K562 (cell line): ENCODE data around the gene MECP2. TPM values are rescaled to one million over a fixed set of nuclear protein-coding genes. Genes with fewer than 3 reads are reported as not detected.

Experiments
- ADNP ChIP-seq: fragments of 200-800 bp; sonication (Bioruptor generic); IDR thresholded peaks from 2 replicates; pipeline ENCODE4 v1.6.1; 2016; ENCODE audit warnings: missing genetic modification characterization, missing compliant biosample characterization
- CBX5 ChIP-seq: IDR thresholded peaks from 2 replicates; pipeline ENCODE4 v1.6.1; 2014; ENCODE audit warnings: low read depth, borderline replicate concordance
- GTF2A2 ChIP-seq: IDR thresholded peaks from 2 replicates; pipeline ENCODE4 v1.6.1; 2016; ENCODE audit warnings: mild to moderate bottlenecking, missing genetic modification characterization, missing compliant biosample characterization
- HDAC8 ChIP-seq: fragments of 450-650 bp; IDR thresholded peaks from 2 replicates; pipeline ENCODE4 v1.6.1; 2016; ENCODE audit warnings: mild to moderate bottlenecking, missing genetic modification characterization, moderate library complexity, missing compliant biosample characterization
- HMG20B ChIP-seq: fragments of 250-450 bp; sonication (Bioruptor Pico); IDR thresholded peaks from 2 replicates; pipeline ENCODE4 v1.5.0; 2021; ENCODE audit warnings: mild to moderate bottlenecking
- IFI16 ChIP-seq: fragments of 250-450 bp; sonication (Bioruptor Pico); IDR thresholded peaks from 2 replicates; pipeline ENCODE4 v2.1.2; 2022; ENCODE audit warnings: mild to moderate bottlenecking, inconsistent platforms
- JUNB ChIP-seq: fragments of 450-650 bp; formaldehyde crosslinking; conservative IDR thresholded peaks from 2 replicates; pipeline ENCODE4 v1.4.0; 2020; ENCODE audit warnings: mild to moderate bottlenecking
- RBM39 ChIP-seq: fragments of 200-400 bp; formaldehyde crosslinking; optimal IDR thresholded peaks from 2 replicates; pipeline ENCODE3; 2018; ENCODE audit warnings: low read depth, low read length
- SAP30 ChIP-seq: fragments of 200-600 bp; sonication (generic); IDR thresholded peaks from 2 replicates; pipeline ENCODE4 v1.6.1; 2012; ENCODE audit warnings: borderline replicate concordance, low read depth, mild to moderate bottlenecking, moderate library complexity, low read length, control low read depth, inconsistent platforms; ENCODE audit not compliant: insufficient read depth, poor library complexity, severe bottlenecking
- SPI1 ChIP-seq: IDR thresholded peaks from 2 replicates; pipeline ENCODE4 v1.6.1; 2011; ENCODE audit warnings: low read depth, low read length, control low read depth, borderline replicate concordance
- ZNF184 ChIP-seq: sonication (generic); formaldehyde crosslinking; IDR thresholded peaks from 2 replicates; pipeline ENCODE4 v1.5.0; 2020; ENCODE audit warnings: missing genetic modification reagents
- ZNF24 ChIP-seq: fragments of 450-650 bp; IDR thresholded peaks from 2 replicates; pipeline ENCODE4 v1.6.1; 2016
- ZNF263 ChIP-seq: sonication (generic); formaldehyde crosslinking; IDR thresholded peaks from 2 replicates; pipeline ENCODE4 v1.8.0; 2022; ENCODE audit warnings: mild to moderate bottlenecking, missing genetic modification reagents, borderline replicate concordance
- ZNF354B ChIP-seq: fragments of 250-450 bp; sonication (Bioruptor Pico); IDR thresholded peaks from 2 replicates; pipeline ENCODE4 v1.4.0; 2020
- polyA plus RNA-seq, 8 experiments: library from polyadenylated mRNA; depleted of rRNA in 4 of 8; stranded (reverse) in 5 of 8; unstranded in 3 of 8; fragments of >200 nt; fragmentation: Nextera tagmentation in 2 of 8; fragmentation: Illumina TruSeq in 1 of 8; extraction: Ambion mirVana in 2 of 8; extraction: Trizol in 1 of 8; gene quantifications; 2 replicates each; pipeline versions ENCODE4 v1.2.1 to v1.2.3, GENCODE V29; 2011 to 2014; ENCODE audit warnings: inconsistent platforms in 1 of 8, missing spikeins in 1 of 8
- total RNA-seq, 7 experiments: library from RNA; depleted of rRNA in 6 of 7; stranded (reverse); fragments of >200 nt in 6 of 7; fragmentation: Illumina TruSeq in 2 of 7; extraction: Trizol in 2 of 7; gene quantifications; 2 replicates each; pipeline versions ENCODE4 v1.2.1 to v1.2.3, GENCODE V29; 2011 to 2021; ENCODE audit warnings: low replicate concordance in 1 of 7
- TF ChIP-seq, protein P1 (sequence below): fragments of 450-650 bp; formaldehyde crosslinking; IDR thresholded peaks from 2 replicates; pipeline ENCODE4 v1.4.0; 2020; ENCODE audit warnings: mild to moderate bottlenecking, moderate library complexity
- TF ChIP-seq, protein P2 (sequence below), 2 experiments: fragments of 450-650 bp; IDR thresholded peaks; 2 replicates each; pipeline ENCODE4 v1.6.1; 2016; ENCODE audit warnings: mild to moderate bottlenecking in 2 of 2, borderline replicate concordance in 1 of 2, low read depth in 1 of 2, moderate library complexity in 1 of 2

The MECP2 gene
- total and polyA plus RNA-seq, 9 of the 15 experiments (the other 6 are each of a cell fraction or from before 2014, with no cell fraction given) = 2.1 to 50.9 (median 30.5) TPM

GRCh38 chrX:154123241-154124219 is 26.0 kb upstream of the MECP2 start (continued):
- TF ChIP-seq, protein P1, sequence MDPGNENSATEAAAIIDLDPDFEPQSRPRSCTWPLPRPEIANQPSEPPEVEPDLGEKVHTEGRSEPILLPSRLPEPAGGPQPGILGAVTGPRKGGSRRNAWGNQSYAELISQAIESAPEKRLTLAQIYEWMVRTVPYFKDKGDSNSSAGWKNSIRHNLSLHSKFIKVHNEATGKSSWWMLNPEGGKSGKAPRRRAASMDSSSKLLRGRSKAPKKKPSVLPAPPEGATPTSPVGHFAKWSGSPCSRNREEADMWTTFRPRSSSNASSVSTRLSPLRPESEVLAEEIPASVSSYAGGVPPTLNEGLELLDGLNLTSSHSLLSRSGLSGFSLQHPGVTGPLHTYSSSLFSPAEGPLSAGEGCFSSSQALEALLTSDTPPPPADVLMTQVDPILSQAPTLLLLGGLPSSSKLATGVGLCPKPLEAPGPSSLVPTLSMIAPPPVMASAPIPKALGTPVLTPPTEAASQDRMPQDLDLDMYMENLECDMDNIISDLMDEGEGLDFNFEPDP = no peak
- TF ChIP-seq ZNF24 = peak; percentile 23; the same call in 1 of the 2 replicates
- no peak for TF ChIP-seq ZNF184 (CRISPR knock-in tag)
- TF ChIP-seq GTF2A2 (tag) = no peak
- TF ChIP-seq SAP30 = no peak
- no peak; the same call in 1 of the 2 replicates for TF ChIP-seq CBX5
- TF ChIP-seq ADNP (tag) = peak; percentile 54
- TF ChIP-seq HMG20B = no peak
- no peak for TF ChIP-seq RBM39
- no peak for TF ChIP-seq ZNF354B
- TF ChIP-seq IFI16 (CRISPR knock-in tag) = no peak
- TF ChIP-seq ZNF263 (CRISPR knock-in tag) = no peak
- no peak for TF ChIP-seq HDAC8 (tag)
- no peak for TF ChIP-seq JUNB (CRISPR knock-in tag)
- peak; percentile 40; the same call in 1 of the 2 replicates for TF ChIP-seq SPI1
- TF ChIP-seq, protein P2, sequence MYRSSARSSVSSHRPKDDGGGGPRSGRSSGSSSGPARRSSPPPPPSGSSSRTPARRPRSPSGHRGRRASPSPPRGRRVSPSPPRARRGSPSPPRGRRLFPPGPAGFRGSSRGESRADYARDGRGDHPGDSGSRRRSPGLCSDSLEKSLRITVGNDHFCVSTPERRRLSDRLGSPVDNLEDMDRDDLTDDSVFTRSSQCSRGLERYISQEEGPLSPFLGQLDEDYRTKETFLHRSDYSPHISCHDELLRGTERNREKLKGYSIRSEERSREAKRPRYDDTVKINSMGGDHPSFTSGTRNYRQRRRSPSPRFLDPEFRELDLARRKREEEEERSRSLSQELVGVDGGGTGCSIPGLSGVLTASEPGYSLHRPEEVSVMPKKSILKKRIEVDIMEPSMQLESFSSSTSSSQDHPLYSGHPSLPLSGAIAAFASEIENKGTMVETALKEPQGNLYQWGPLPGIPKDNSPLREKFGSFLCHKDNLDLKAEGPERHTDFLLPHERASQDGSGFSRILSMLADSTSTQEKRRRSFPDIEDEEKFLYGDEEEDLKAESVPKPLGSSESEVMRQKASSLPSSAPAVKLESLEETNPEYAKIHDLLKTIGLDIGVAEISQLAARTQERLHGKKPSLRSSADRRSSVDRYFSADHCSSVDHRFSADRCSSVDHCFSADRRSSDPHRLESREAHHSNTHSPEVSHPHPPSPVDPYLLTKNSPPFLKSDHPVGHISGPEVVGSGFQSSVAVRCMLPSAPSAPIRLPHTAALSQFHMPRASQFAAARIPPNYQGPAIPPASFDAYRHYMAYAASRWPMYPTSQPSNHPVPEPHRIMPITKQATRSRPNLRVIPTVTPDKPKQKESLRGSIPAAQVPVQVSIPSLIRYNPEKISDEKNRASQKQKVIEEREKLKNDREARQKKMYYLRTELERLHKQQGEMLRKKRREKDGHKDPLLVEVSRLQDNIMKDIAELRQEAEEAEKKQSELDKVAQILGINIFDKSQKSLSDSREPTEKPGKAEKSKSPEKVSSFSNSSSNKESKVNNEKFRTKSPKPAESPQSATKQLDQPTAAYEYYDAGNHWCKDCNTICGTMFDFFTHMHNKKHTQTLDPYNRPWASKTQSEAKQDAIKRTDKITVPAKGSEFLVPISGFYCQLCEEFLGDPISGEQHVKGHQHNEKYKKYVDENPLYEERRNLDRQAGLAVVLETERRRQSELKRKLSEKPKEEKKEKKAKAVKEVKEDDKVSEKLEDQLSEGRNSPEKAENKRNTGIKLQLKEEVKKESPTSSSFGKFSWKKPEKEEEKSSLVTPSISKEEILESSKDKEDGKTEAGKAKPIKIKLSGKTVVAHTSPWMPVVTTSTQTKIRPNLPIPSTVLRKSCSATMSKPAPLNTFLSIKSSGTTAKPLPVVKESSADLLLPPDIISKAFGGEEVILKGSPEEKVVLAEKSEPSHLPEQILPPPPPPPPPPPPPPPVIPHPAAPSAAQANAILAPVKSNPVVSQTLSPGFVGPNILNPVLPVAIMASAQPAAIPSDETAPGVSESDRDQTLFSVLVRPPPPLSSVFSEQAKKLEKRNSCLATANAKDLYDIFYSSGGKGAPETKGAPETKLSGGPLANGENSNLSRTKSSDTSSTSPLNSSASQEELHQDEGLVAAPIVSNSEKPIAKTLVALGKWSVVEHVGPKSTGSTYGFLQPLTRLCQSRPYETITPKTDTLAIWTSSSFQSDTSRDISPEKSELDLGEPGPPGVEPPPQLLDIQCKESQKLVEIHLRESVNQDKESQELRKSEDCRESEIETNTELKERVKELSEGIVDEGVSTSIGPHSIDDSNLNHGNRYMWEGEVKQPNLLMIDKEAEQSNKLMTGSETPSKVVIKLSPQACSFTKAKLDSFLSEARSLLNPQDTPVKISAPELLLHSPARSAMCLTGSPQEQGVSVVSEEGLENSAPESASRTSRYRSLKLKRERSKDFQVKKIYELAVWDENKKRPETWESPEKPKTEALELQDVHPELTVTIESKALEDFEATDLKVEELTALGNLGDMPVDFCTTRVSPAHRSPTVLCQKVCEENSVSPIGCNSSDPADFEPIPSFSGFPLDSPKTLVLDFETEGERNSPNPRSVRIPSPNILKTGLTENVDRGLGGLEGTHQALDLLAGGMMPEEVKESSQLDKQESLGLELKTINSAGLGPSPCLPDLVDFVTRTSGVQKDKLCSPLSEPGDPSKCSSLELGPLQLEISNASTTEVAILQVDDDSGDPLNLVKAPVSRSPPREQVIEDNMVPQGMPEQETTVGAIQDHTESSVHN (IDR thresholded peaks at IDR 0.05; ENCODE audit: borderline replicate concordance in 1 of 2, low read depth in 1 of 2) = no peak
